ENCODE results near the gene TOR1AIP2.
"Not testable (repeated sequence)": the region's sequence is repeated elsewhere in the genome, so short reads cannot be mapped to it uniquely, and the experiment has no call there.

Gene TOR1AIP2

GRCh38 chr1:179805291-179806195 is 72.1 kb downstream of the TOR1AIP2 start:
- no peak for DNase-seq

- not testable (repeated sequence) for DNase-seq
Measured at GRCh38 chr1:179804417-179804816, 73.2 kb downstream of the TOR1AIP2 start.

- DNase-seq, result no peak
Measured at GRCh38 chr1:179803918-179804317, 73.7 kb downstream of the TOR1AIP2 start.

GRCh38 chr1:179803104-179803503 is 74.5 kb downstream of the TOR1AIP2 start:
- DNase-seq, result no peak

- no peak for DNase-seq
Measured at GRCh38 chr1:179800481-179800880, 77.1 kb downstream of the TOR1AIP2 start.

DNA sequence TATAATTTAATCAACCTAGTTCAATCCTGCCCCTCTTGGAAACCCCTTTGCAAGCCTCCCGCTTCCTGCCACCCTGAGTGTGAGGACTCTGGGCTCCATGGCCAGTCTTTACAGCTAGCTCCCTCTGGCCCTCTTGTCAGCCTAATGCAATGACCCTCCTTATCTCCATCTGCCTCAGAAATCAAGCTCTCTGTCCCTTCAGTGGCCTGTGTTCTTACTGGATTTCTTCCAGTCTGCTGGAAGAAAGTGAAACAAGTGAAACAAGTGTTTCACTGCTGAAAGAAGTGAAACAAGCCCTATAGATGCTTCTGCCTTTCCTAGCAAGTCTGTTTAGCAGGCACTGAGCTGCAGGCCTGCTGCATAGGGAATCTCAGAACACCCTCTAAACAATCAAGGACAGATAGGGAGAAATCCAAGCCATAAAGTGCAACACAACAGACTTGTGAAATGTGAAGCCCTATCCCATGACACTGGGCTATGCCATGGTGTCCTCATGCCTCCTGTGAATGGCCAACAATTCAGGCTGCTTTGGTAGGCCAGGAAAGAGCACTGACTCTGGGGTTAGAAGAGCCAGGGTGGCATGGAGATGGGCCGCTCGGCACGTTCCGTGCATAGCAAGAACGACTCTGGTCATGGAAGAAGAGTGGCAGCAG is 78.6 kb downstream of the TOR1AIP2 start:
- DNase-seq, result no peak

DNA sequence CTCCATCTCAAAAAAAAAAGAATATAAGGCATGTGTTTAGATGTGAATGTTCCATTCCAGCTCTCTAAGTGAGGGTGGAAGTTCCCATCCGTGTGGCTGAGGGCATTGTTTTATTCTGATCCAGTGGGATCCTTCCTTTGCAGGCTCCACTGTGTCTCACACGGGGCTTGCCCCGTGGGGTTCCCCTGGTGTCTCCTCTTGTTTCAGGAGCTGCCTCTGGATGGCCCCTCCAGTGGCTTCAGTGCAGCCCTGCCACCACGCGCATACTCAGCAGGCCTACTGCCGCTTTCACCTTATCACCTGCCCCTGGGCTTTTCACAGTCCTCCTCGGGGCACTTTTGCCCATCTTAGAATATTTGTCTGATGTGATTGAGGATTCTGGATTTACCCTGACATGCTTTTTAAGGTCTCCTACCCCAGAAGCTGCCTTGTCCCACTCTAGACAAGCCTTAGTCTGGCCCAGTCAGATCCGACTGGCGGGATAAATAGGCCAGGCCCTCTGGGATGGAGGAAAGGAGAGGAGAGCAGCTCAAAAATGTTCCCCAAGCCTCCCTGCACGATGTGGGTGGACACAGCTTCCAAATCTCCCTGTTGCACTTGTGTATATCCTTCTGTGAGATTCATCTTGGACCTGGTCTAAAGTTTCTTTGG is 79.3 kb downstream of the TOR1AIP2 start:
- no peak for DNase-seq

- DNase-seq, result no peak
Measured at GRCh38 chr1:179794669-179795068, 82.9 kb downstream of the TOR1AIP2 start.

DNA sequence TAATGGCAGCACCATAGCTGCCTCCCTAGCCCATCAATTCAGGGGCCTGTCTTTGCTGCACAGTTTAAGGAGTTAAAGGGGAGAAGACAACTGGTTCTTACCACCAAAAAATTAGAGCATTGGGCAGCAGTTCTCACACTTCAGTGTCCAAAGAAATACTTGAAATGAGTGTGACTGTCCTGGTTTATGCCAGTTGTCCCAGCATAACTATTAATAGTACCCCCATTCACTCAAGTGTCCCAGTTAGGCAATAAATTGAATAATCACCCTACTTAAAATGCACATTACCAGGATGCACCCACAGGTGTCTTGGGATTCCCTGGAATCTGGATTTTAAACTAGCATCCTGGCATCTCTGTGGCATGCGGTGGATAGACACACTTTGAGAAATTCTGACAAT is 83.5 kb downstream of the TOR1AIP2 start:
- DNase-seq, result no peak

- no peak for DNase-seq
Measured at GRCh38 chr1:179793281-179793680, 84.3 kb downstream of the TOR1AIP2 start.
